ENCODE measurements around the gene TSPAN9.
A peak's percentile ranks its signal among the peaks of the same experiment; 100 is the strongest.

Gene TSPAN9

GRCh38 chr12:3129301-3130056 lies 52.3 kb downstream of the TSPAN9 start:
- DNase-seq = peak; percentile 71

- DNase-seq = peak; percentile 71
These were observed 53.1 kb downstream of the TSPAN9 start for GRCh38 chr12:3130057-3130830.

- no peak for DNase-seq
These were observed 54.0 kb downstream of the TSPAN9 start for GRCh38 chr12:3131129-3131528.

GRCh38 chr12:3132636-3133404 lies 55.6 kb downstream of the TSPAN9 start:
- no peak for DNase-seq

GRCh38 chr12:3133405-3133783 lies 56.2 kb downstream of the TSPAN9 start:
- DNase-seq = no peak

GRCh38 chr12:3134126-3134525 lies 56.9 kb downstream of the TSPAN9 start:
- DNase-seq = no peak

- no peak for DNase-seq
These were observed 57.5 kb downstream of the TSPAN9 start for GRCh38 chr12:3134526-3135135.

GRCh38 chr12:3135522-3136461 lies 58.6 kb downstream of the TSPAN9 start:
- peak; percentile 47 for DNase-seq

- DNase-seq = no peak
These were observed 59.6 kb downstream of the TSPAN9 start for GRCh38 chr12:3136641-3137267.

GRCh38 chr12:3137268-3137781 lies 60.1 kb downstream of the TSPAN9 start:
- DNase-seq = no peak

GRCh38 chr12:3137814-3138445 lies 60.8 kb downstream of the TSPAN9 start:
- DNase-seq = no peak

GRCh38 chr12:3138941-3139511 lies 61.8 kb downstream of the TSPAN9 start:
- DNase-seq = no peak

GRCh38 chr12:3139760-3140159 lies 62.6 kb downstream of the TSPAN9 start:
- no peak for DNase-seq

- DNase-seq = no peak
These were observed 63.1 kb downstream of the TSPAN9 start for GRCh38 chr12:3140284-3140683.

GRCh38 chr12:3141339-3142321 lies 64.5 kb downstream of the TSPAN9 start:
- no peak for DNase-seq

GRCh38 chr12:3142386-3142785 lies 65.2 kb downstream of the TSPAN9 start:
- DNase-seq = no peak

GRCh38 chr12:3144495-3144894 lies 67.3 kb downstream of the TSPAN9 start:
- DNase-seq = no peak

- no peak for DNase-seq
These were observed 67.9 kb downstream of the TSPAN9 start for GRCh38 chr12:3145033-3145432.

Measured in NCI-H1092 (cell line).